GM12891 (cell line): ENCODE measurements around the gene GAREM2.

ENCODE experiments used
- DNase-seq: peaks from one replicate; pipeline ENCODE4 v3.0.0; 2011; ENCODE audit warnings: low spot score; ENCODE audit not compliant: insufficient read length
- FAIRE-seq: peaks from 2 replicates; lab custom pipeline; 2011; peaks lifted over from hg19 to GRCh38; lab: Jason Lieb, UNC
- PAX5 ChIP-seq: IDR thresholded peaks from 2 replicates; pipeline ENCODE4 v1.6.1; 2011; ENCODE audit warnings: low read length, moderate library complexity, mild to moderate bottlenecking; ENCODE audit not compliant: insufficient read depth, severe bottlenecking
- POLR2A ChIP-seq: IDR thresholded peaks from 2 replicates; pipeline ENCODE4 v1.6.1; 2011; ENCODE audit warnings: low read depth, low read length, control low read depth
- POLR2AphosphoS5 ChIP-seq: IDR thresholded peaks from 2 replicates; pipeline ENCODE4 v1.6.1; 2011; ENCODE audit warnings: low read depth, low read length, control low read depth
- POU2F2 ChIP-seq: IDR thresholded peaks from 2 replicates; pipeline ENCODE4 v1.6.1; 2011; ENCODE audit warnings: low read depth, mild to moderate bottlenecking, control low read depth, low read length, moderate library complexity
- SPI1 ChIP-seq: IDR thresholded peaks from 2 replicates; pipeline ENCODE4 v1.6.1; 2011; ENCODE audit warnings: low read depth, low read length, control low read depth
- TAF1 ChIP-seq: IDR thresholded peaks from 2 replicates; pipeline ENCODE4 v1.6.1; 2011; ENCODE audit warnings: low read depth, low read length, control low read depth

GAREM2 gene

DNA sequence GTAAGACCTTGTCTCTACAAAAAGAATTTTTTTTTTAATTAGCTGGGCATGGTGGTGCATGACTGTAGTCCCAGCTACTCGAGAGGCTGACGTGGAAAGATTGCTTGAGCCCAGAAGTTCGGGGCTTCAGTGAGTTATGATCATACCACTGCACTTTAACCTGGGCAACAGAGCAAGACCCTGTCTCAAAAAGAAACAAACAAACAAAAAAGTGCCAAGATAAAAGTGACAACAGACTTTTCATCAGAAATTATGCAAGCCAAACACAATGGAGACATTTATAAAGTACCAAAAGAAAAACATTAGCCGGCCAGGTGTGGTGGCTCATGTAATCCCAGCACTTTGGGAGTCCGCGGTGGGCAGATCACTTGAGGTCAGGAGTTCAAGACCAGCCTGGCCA lies 44.8 kb downstream of the GAREM2 start:
- TF ChIP-seq PAX5, result no peak
- DNase-seq (no peak), FAIRE-seq (no peak)

DNA sequence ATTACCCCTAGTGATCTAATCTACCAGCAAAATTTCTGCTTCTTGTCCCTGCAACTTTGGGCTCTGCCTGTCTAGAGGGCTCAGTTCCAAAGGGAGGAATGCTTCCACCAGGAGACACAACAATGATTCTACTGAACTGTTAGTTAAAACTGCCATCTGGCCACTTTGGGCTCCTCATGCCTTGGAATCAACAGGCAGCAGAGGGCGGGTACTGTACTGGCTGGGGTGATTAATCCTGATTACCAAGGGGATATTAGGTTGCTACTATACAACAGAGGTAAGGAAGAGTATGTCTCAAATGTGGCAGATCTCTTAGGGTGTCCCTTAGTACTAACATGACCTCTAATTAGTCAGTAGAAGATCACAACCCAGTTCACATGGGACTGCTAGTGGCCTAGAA lies 50.1 kb downstream of the GAREM2 start:
- no peak for FAIRE-seq
- DNase-seq, result no peak
- TF ChIP-seq TAF1 (no peak), POU2F2 (no peak), POLR2AphosphoS5 (no peak), POLR2A (no peak), PAX5 (no peak)

DNA sequence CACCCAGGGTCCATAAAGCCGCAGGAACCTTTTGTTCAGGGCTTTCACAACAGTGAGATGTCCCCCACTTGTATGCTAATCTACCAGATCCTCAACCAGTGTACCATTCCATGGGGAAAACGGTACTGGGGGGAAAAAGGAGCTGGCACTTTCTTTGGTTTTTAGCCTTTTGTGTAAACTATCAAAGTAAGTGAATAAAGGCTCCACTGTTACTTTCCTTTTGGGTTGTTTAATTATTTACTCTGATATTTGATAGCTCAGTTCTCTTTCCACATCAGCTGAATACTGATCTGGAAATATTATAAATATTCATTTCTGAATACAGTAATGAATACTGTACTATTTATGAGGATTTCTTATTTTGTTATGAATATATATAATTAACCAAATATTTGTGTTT lies 51.2 kb downstream of the GAREM2 start:
- TF ChIP-seq SPI1 (no peak), POLR2AphosphoS5 (no peak), POLR2A (no peak), POU2F2 (no peak), PAX5 (no peak), TAF1 (no peak)
- no peak for DNase-seq
- FAIRE-seq, result no peak

GRCh38 chr2:26229595-26229994 lies 56.7 kb downstream of the GAREM2 start:
- TF ChIP-seq SPI1 (no peak), POLR2A (no peak), TAF1 (no peak), PAX5 (no peak), POU2F2 (no peak), POLR2AphosphoS5 (no peak)
- no peak for DNase-seq
- no peak for FAIRE-seq

GRCh38 chr2:26230806-26231205 lies 57.9 kb downstream of the GAREM2 start:
- no peak for TF ChIP-seq POLR2AphosphoS5
- no peak for TF ChIP-seq PAX5
- TF ChIP-seq POU2F2, result no peak
- no peak for TF ChIP-seq SPI1
- no peak for TF ChIP-seq TAF1
- no peak for TF ChIP-seq POLR2A
- DNase-seq (no peak), FAIRE-seq (no peak)

GRCh38 chr2:26235089-26235488 lies 62.2 kb downstream of the GAREM2 start:
- no peak for TF ChIP-seq TAF1
- no peak for TF ChIP-seq POLR2AphosphoS5
- no peak for TF ChIP-seq POU2F2
- no peak for TF ChIP-seq SPI1
- no peak for TF ChIP-seq PAX5
- no peak for TF ChIP-seq POLR2A
- FAIRE-seq (no peak), DNase-seq (no peak)

DNA sequence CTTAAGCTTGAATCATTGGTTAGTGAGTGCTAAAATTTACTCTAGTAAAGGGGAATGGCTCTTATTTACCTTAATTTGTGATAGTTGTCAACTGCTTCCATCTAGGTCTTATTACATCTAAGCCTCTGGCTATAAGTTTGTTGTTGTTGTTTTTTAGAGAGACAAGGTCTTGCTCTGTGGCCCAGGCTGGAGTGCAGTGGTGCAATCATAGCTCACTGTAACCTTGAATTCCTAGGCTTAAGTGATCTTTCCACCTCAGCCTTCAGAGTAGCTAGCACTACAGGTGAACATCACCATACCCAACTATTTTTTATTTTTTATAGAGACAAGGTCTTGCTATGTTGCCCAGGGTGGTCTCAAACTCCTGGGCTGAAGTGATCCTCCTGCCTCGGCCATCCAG lies 65.0 kb downstream of the GAREM2 start:
- DNase-seq, result no peak
- no peak for FAIRE-seq
- TF ChIP-seq POLR2A, result no peak
- TF ChIP-seq POLR2AphosphoS5, result no peak
- TF ChIP-seq SPI1, result no peak
- no peak for TF ChIP-seq PAX5
- TF ChIP-seq TAF1, result no peak
- TF ChIP-seq POU2F2, result no peak

GRCh38 chr2:26238311-26238958 lies 65.5 kb downstream of the GAREM2 start:
- DNase-seq, result no peak
- TF ChIP-seq TAF1 (no peak), SPI1 (no peak), POLR2A (no peak), PAX5 (no peak), POU2F2 (no peak), POLR2AphosphoS5 (no peak)
- FAIRE-seq, result no peak
